Retinal pigment epithelial cell (primary cell): ENCODE results near the gene HORMAD2.

Experiments
- DNase-seq: peaks from one replicate; pipeline ENCODE4 v3.0.0-alpha.2; 2010; ENCODE audit warnings: low read depth
- H3K4me3 ChIP-seq: 2 replicates; pipeline ENCODE4 v1.5.1; 2011; ENCODE audit warnings: mild to moderate bottlenecking, low read length, control low read depth, moderate library complexity
- TF ChIP-seq, protein P1 (sequence below): conservative IDR thresholded peaks from 2 replicates; pipeline ENCODE4 v1.5.1; 2011; ENCODE audit warnings: low read depth, low read length, control low read depth, inconsistent platforms

HORMAD2 gene

DNA sequence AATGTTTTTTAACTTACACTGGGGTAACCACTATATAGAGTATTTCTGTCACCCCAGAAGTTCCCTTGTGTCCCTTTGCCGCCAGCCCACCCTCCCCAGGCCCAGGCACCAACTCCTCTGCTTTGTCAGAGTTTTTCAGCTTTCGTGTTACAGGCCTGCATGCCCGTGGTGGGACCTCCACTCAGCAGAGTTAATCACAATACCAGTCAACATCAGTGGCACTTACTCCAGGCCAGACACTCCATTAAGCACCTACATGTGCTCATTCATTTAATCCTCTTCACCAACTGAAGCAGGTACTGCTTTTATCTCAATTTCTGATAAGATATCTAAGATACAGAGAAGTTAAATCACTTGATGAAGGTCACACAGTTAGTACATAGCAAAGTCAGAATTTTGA lies 103.0 kb downstream of the HORMAD2 start:
- TF ChIP-seq, protein P1, sequence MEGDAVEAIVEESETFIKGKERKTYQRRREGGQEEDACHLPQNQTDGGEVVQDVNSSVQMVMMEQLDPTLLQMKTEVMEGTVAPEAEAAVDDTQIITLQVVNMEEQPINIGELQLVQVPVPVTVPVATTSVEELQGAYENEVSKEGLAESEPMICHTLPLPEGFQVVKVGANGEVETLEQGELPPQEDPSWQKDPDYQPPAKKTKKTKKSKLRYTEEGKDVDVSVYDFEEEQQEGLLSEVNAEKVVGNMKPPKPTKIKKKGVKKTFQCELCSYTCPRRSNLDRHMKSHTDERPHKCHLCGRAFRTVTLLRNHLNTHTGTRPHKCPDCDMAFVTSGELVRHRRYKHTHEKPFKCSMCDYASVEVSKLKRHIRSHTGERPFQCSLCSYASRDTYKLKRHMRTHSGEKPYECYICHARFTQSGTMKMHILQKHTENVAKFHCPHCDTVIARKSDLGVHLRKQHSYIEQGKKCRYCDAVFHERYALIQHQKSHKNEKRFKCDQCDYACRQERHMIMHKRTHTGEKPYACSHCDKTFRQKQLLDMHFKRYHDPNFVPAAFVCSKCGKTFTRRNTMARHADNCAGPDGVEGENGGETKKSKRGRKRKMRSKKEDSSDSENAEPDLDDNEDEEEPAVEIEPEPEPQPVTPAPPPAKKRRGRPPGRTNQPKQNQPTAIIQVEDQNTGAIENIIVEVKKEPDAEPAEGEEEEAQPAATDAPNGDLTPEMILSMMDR = no peak
- no peak for DNase-seq
- no peak overlapping the region for H3K4me3 ChIP-seq

DNA sequence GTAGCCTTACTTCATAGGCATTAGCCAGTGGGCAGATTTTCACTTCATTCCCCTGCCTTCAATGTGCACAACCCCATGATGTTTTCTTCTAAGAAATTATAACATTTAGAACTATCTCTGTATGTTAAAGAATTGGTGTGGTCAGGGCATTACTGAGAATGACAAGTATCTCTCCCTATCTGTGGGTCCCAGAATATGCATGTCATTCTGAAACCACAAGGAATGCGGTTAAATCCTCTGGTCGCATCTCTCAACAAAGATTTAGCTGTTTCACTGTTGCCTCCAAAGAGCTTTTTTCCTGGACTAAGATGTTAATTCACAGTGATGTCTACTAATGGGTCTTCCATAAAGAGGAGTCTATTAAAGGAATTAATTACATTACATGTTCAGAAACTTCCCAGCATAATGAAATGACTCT lies 103.6 kb downstream of the HORMAD2 start:
- TF ChIP-seq, protein P1 = no peak
- H3K4me3 ChIP-seq = no peak overlapping the region
- DNase-seq = no peak

DNA sequence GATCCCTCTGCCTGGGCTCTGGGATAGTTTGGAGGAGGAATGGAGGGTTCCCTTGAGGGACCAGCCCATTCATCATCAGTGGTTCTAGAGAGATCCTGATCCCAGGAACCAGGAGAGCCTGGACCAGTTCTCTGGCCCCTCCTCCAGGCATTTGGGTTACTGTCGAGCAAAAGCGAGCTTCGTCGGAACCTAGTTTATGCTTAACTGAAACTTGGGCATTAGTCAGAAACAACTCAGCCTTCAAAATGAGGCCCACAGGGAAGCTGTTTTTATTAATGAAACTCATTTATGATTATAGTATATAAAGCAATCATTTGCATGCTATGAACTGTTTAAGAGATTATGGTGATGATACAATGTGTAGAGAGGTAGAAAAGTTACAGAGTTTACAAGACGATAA lies 104.9 kb downstream of the HORMAD2 start:
- DNase-seq = no peak
- H3K4me3 ChIP-seq = no peak overlapping the region
- TF ChIP-seq, protein P1 = no peak

DNA sequence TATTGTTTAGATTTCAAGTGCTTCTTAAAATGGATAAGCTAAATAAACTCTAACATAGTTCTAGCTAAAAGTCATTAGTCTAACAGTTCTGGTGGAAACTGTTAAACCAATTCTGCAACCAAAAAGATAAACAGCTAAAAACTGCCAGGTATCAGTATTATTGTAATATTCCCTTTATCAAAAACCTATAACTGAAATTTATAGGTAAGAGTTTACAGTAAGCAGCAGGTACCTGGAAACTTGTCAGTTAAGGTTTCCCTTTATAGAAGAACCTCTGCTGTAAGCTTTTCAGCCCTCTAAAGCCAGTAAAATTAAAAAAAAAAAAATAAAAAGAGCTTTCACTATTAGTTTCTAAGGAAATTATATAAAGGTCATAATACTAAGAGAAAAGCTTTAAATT lies 105.3 kb downstream of the HORMAD2 start:
- TF ChIP-seq, protein P1 = no peak
- H3K4me3 ChIP-seq = no peak overlapping the region
- DNase-seq = no peak

DNA sequence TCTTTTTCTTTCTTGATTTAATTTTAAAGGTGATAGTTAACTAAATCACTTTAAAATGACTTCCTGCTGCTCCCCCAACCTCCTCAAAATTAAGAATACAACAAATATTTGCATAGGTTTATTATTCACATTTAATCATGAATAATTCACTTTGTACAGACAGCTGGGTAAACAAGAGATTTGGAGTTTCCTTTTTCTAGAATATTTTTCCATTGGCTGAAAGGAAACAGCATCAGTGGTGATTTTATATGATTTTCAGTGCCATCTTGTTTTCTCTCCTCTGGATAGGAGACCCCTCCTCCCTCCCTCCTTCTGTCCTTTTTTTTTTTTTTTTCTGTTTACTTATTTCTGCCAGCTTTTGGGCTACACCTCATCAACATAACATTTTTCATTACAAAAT lies 105.8 kb downstream of the HORMAD2 start:
- TF ChIP-seq, protein P1 = no peak
- no peak for DNase-seq
- no peak overlapping the region for H3K4me3 ChIP-seq

DNA sequence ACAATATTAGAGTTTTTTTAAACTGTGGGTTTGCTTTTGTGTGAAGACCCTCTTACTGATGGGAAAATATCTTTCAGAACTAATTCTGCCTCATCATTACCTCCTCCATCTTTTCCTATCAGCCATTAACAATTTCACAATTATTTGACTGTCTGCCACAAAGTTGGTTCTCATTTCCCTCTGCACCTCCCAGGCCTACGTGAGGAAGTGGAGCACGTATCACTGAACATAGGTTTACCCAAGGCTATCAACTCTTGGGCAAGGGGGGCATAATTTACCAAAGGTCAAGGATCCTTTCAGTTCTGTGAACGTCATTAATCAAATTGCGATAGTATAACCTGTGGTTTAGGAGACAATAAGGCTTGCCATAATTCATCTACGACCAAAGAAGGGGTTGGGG lies 106.2 kb downstream of the HORMAD2 start:
- H3K4me3 ChIP-seq = no peak overlapping the region
- no peak for DNase-seq
- TF ChIP-seq, protein P1 = no peak

DNA sequence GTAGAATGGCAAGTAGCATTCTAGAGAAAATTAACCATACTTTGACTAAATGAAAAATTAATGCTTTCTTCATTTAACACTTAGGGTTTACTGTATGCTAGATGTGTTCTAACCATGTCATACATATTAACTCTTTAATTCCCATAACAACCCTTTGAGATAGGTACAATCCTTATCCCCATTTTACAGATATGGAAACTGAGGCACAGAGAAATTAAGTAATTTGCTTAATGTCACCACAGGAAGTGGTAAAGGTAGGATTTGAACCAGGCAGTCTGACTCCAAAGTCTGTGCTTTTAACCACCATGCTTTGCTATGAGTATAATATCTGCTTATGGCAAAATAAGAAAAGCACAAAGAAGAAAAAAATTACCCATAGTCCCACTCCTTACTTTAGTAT lies 106.8 kb downstream of the HORMAD2 start:
- TF ChIP-seq, protein P1 = no peak
- no peak for DNase-seq
- no peak overlapping the region for H3K4me3 ChIP-seq
